Mesenchymal stem cell (in vitro differentiated cells and primary cell): ENCODE data around the gene UAP1L1.

Source experiments
- DNase-seq: peaks from one replicate; pipeline ENCODE4 v3.0.0-alpha.2; 2013
- H2AFZ ChIP-seq: one replicate; pipeline ENCODE4 v1.6.1; 2013; ENCODE audit warnings: low read depth, mild to moderate bottlenecking, control low read depth, inconsistent platforms, low read length, moderate library complexity
- H2AK5ac ChIP-seq: 2 replicates; pipeline ENCODE4 v1.6.1; 2013; ENCODE audit warnings: low read length, moderate library complexity, mild to moderate bottlenecking, inconsistent platforms; ENCODE audit not compliant: severe bottlenecking
- H2BK120ac ChIP-seq: one replicate; pipeline ENCODE4 v1.6.1; 2013; ENCODE audit warnings: low read depth, mild to moderate bottlenecking, inconsistent platforms, low read length, moderate library complexity
- H2BK12ac ChIP-seq, 2 experiments: one replicate each; pipeline ENCODE4 v1.6.1; 2013; ENCODE audit warnings: inconsistent platforms in 2 of 2, low read length in 2 of 2, mild to moderate bottlenecking in 2 of 2, moderate library complexity in 2 of 2, control low read depth in 1 of 2
- H2BK15ac ChIP-seq: one replicate; pipeline ENCODE4 v1.6.1; 2013; ENCODE audit warnings: mild to moderate bottlenecking, low read depth, inconsistent platforms; ENCODE audit not compliant: poor library complexity, severe bottlenecking
- H2BK5ac ChIP-seq: 2 replicates; pipeline ENCODE4 v1.6.1; 2013; ENCODE audit warnings: low read depth, mild to moderate bottlenecking, low read length, control low read depth, inconsistent platforms; ENCODE audit not compliant: poor library complexity, severe bottlenecking
- H3K14ac ChIP-seq, 2 experiments: one replicate each; pipeline ENCODE4 v1.6.1; 2013; ENCODE audit warnings: inconsistent platforms in 2 of 2, low read length in 2 of 2, control low read depth in 1 of 2, mild to moderate bottlenecking in 1 of 2, moderate library complexity in 1 of 2
- H3K18ac ChIP-seq, 2 experiments: one replicate each; pipeline ENCODE4 v1.6.1; 2013; ENCODE audit warnings: inconsistent platforms in 2 of 2, low read length in 2 of 2, control low read depth in 1 of 2, low read depth in 1 of 2, mild to moderate bottlenecking in 1 of 2
- H3K23ac ChIP-seq, 2 experiments: one replicate each; pipeline ENCODE4 v1.6.1; 2013; ENCODE audit warnings: inconsistent platforms in 2 of 2, low read length in 2 of 2, mild to moderate bottlenecking in 2 of 2, moderate library complexity in 2 of 2, control low read depth in 1 of 2
- H3K27ac ChIP-seq: 2 replicates; pipeline ENCODE4 v1.5.1; 2013; ENCODE audit warnings: mild to moderate bottlenecking, moderate library complexity, low read length, control low read depth, inconsistent platforms; ENCODE audit not compliant: poor library complexity, severe bottlenecking
- H3K27me3 ChIP-seq, 2 experiments: 2 replicates each; pipeline versions ENCODE4 v1.6.1 to v1.7.0; 2013; ENCODE audit warnings: low read length in 2 of 2, mild to moderate bottlenecking in 2 of 2, moderate library complexity in 2 of 2, control low read depth in 1 of 2, inconsistent platforms in 1 of 2; ENCODE audit not compliant: control insufficient read depth in 1 of 2, insufficient read depth in 1 of 2
- H3K36me3 ChIP-seq, 2 experiments: 2 replicates each; pipeline versions ENCODE4 v1.6.1 to v1.7.0; 2013; ENCODE audit warnings: low read length in 2 of 2, control low read depth in 1 of 2, inconsistent platforms in 1 of 2, low read depth in 1 of 2, mild to moderate bottlenecking in 1 of 2; ENCODE audit not compliant: insufficient read depth in 2 of 2, control insufficient read depth in 1 of 2
- H3K4ac ChIP-seq, 2 experiments: one replicate each; pipeline ENCODE4 v1.6.1; 2013; ENCODE audit warnings: inconsistent platforms in 2 of 2, low read length in 2 of 2, mild to moderate bottlenecking in 2 of 2, moderate library complexity in 2 of 2, control low read depth in 1 of 2, low read depth in 1 of 2
- H3K4me1 ChIP-seq: 2 replicates; pipeline ENCODE4 v1.6.1; 2013; ENCODE audit warnings: low read depth, low read length, control low read depth; ENCODE audit not compliant: control insufficient read depth, insufficient read depth
- H3K4me2 ChIP-seq: 2 replicates; pipeline ENCODE4 v1.6.1; 2013; ENCODE audit warnings: low read length, mild to moderate bottlenecking, inconsistent platforms; ENCODE audit not compliant: poor library complexity, severe bottlenecking
- H3K4me3 ChIP-seq, 2 experiments: 2 replicates each; pipeline versions ENCODE4 v1.5.1 to v1.7.0; 2013; ENCODE audit warnings: low read length in 2 of 2, mild to moderate bottlenecking in 2 of 2, control low read depth in 1 of 2, low read depth in 1 of 2; ENCODE audit not compliant: insufficient read depth in 1 of 2
- H3K79me1 ChIP-seq: replicated peaks from 2 replicates; pipeline ENCODE4 v1.6.1; 2013; ENCODE audit warnings: mild to moderate bottlenecking, control low read depth, low read length, inconsistent platforms; ENCODE audit not compliant: poor library complexity, severe bottlenecking
- H3K9ac ChIP-seq: 2 replicates; pipeline ENCODE4 v1.7.0; 2013; ENCODE audit warnings: mild to moderate bottlenecking, low read length, moderate library complexity
- H3K9me3 ChIP-seq: 2 replicates; pipeline ENCODE4 v1.7.0; 2013; ENCODE audit warnings: mild to moderate bottlenecking, low read length; ENCODE audit not compliant: control insufficient read depth
- H4K8ac ChIP-seq: one replicate; pipeline ENCODE4 v1.6.1; 2013; ENCODE audit warnings: inconsistent platforms, mild to moderate bottlenecking, low read length, moderate library complexity
- H4K91ac ChIP-seq: one replicate; pipeline ENCODE4 v1.6.1; 2013; ENCODE audit warnings: mild to moderate bottlenecking, low read length, inconsistent platforms
- WGBS: methylation state at CpG from one replicate; pipeline ENCODE4 v1.1.7; 2013; ENCODE audit warnings: mixed read lengths; 5-methylcytosine and 5-hydroxymethylcytosine counted together

UAP1L1 gene

GRCh38 chr9:137085920-137086530 lies 8.7 kb downstream of the UAP1L1 start:
- peak overlapping the region; percentile 45 for H3K27ac ChIP-seq
- peak; percentile 65 for DNase-seq
- H3K4ac ChIP-seq: peak overlapping the region; percentile 94 to 97
- peak overlapping the region; percentile 35 for H2AK5ac ChIP-seq
- peaks cover 42% of the 10 kb centered on the region for H3K4me1 ChIP-seq
- H3K9ac ChIP-seq: peak overlapping the region; percentile 91
- H3K9me3 ChIP-seq: no peaks in the 10 kb centered on the region
- H3K18ac ChIP-seq: peak overlapping the region; percentile 34 to 55
- peak overlapping the region in 1 of 2 experiments; percentile 29 for H3K23ac ChIP-seq
- no peak overlapping the region for H2AFZ ChIP-seq
- 2% methylated on average over 51 of the region's 58 CpGs for WGBS
- H3K36me3 ChIP-seq: peaks cover 40 to 42% of the 10 kb centered on the region in 2 experiments
- peak overlapping the region; percentile 69 for H2BK5ac ChIP-seq
- peak overlapping the region; percentile 71 to 90 for H3K4me3 ChIP-seq
- H2BK12ac ChIP-seq: peak overlapping the region; percentile 46 to 59
- peak overlapping the region; percentile 78 for H4K8ac ChIP-seq
- no peaks in the 10 kb centered on the region for H3K27me3 ChIP-seq
- peak overlapping the region; percentile 87 for H3K4me2 ChIP-seq
- peak overlapping the region; percentile 93 for H2BK120ac ChIP-seq
- peak overlapping the region in 1 of 2 experiments; percentile 96 for H3K14ac ChIP-seq
- H3K79me1 ChIP-seq: peaks cover 39% of the 10 kb centered on the region
- no peak overlapping the region for H2BK15ac ChIP-seq
- peak overlapping the region; percentile 92 for H4K91ac ChIP-seq

- peak within 1 kb of the TSS; percentile 90 for H3K4me3 ChIP-seq
Measured at GRCh38 chr9:137086531-137087408, 9.5 kb downstream of the UAP1L1 start, which contains the start of gene MAN1B1. Gene MAN1B1, plus strand, starts transcription at chr9:137086985. Its CDS starts 15 bp downstream, at chr9:137087000.

GRCh38 chr9:137087409-137087925 lies 10.2 kb downstream of the UAP1L1 start:
- Histone ChIP-seq H3K9me3 (no peaks in the 10 kb centered on the region), H3K23ac (peak overlapping the region in 1 of 2 experiments; percentile 86), H2BK120ac (no peak overlapping the region), H2AK5ac (no peak overlapping the region), H3K4me1 (peaks cover 37% of the 10 kb centered on the region), H3K36me3 (peaks cover 28 to 41% of the 10 kb centered on the region in 2 experiments), H2BK15ac (peak overlapping the region; percentile 44), H2BK12ac (no peak overlapping the region), H4K8ac (peak overlapping the region; percentile 19), H4K91ac (peak overlapping the region; percentile 66), H2AFZ (peak overlapping the region; percentile 87), H3K18ac (peak overlapping the region; percentile 80 to 97), H3K27me3 (no peaks in the 10 kb centered on the region), H3K4me3 (peak overlapping the region; percentile 90), H3K27ac (no peak overlapping the region), H3K14ac (peak overlapping the region in 1 of 2 experiments; percentile 89), H3K9ac (peak overlapping the region; percentile 91), H3K79me1 (peaks cover 41% of the 10 kb centered on the region), H2BK5ac (no peak overlapping the region), H3K4me2 (peak overlapping the region; percentile 89), H3K4ac (peak overlapping the region; percentile 60 to 76)
- WGBS: 16% methylated on average over 22 of the region's 22 CpGs
- peak; percentile 17 for DNase-seq

More at GRCh38 chr9:137086531-137087408, 9.5 kb downstream of the UAP1L1 start, which contains the start of gene MAN1B1:
- H3K4ac ChIP-seq: peak within 1 kb of the TSS; percentile 94 to 97
- no peaks in the 10 kb centered on the region for H3K9me3 ChIP-seq
- peak within 1 kb of the TSS; percentile 87 for H2AFZ ChIP-seq
- peak within 1 kb of the TSS; percentile 46 to 59 for H2BK12ac ChIP-seq
- under 1% methylated on average over 92 of the region's 101 CpGs for WGBS
- H2BK15ac ChIP-seq: peak within 1 kb of the TSS; percentile 44
- peak within 1 kb of the TSS; percentile 91 for H3K9ac ChIP-seq
- H2AK5ac ChIP-seq: no peak within 1 kb of the TSS
- H3K18ac ChIP-seq: peak within 1 kb of the TSS; percentile 80 to 97
- peak within 1 kb of the TSS in 1 of 2 experiments; percentile 96 for H3K14ac ChIP-seq
- H3K4me1 ChIP-seq: peaks cover 42% of the 10 kb centered on the region
- H3K27ac ChIP-seq: peak within 1 kb of the TSS; percentile 45
- H2BK5ac ChIP-seq: peak within 1 kb of the TSS; percentile 69
- peaks cover 34 to 41% of the 10 kb centered on the region in 2 experiments for H3K36me3 ChIP-seq
- peak within 1 kb of the TSS; percentile 93 for H2BK120ac ChIP-seq
- no peaks in the 10 kb centered on the region for H3K27me3 ChIP-seq
- H4K8ac ChIP-seq: peak within 1 kb of the TSS; percentile 81
- peak within 1 kb of the TSS in 1 of 2 experiments; percentile 86 for H3K23ac ChIP-seq
- peak within 1 kb of the TSS; percentile 92 for H4K91ac ChIP-seq
- peak within 1 kb of the TSS; percentile 89 for H3K4me2 ChIP-seq
- peak; percentile 98 for DNase-seq
- peaks cover 37% of the 10 kb centered on the region for H3K79me1 ChIP-seq
